GM12878 (cell line): ENCODE results near the gene ZNF101. TPM values are rescaled to one million over a fixed set of nuclear protein-coding genes. Genes with fewer than 3 reads are reported as not detected.

Experiments
- ATAC-seq: fragments of 200-7000 bp; cut with Tn5 transposase; 3 replicates; pipeline ENCODE4 v1.9.1; 2020; ENCODE audit warnings: mild to moderate bottlenecking, moderate library complexity
- Bru-seq: library from RNA; stranded (reverse); fragments of 400-500 nt; gene quantifications from one replicate; lab custom pipeline; 2021; lab: Mats Ljungman, UMichigan
- BruChase-seq, 2 experiments: library from RNA; stranded (reverse); fragments of 400-500 nt; gene quantifications; one replicate each; lab custom pipeline; 2021; lab: Mats Ljungman, UMichigan
- BruUV-seq: library from RNA; stranded (reverse); fragments of 400-500 nt; replicated peaks from 2 replicates; lab custom pipeline; 2021; lab: Mats Ljungman, UMichigan
- CTCF ChIA-PET: fragments of 300-600 bp; sonication (Branson Sonifier 250); formaldehyde crosslinking; extraction: SDS; loops from one replicate; lab custom pipeline; 2021; ENCODE audit warnings: inconsistent platforms; lab: Yijun Ruan, JAX
- POLR2A ChIA-PET: fragments of 350-600 bp; formaldehyde crosslinking; extraction: SDS; loops from one replicate; lab custom pipeline; 2021; ENCODE audit warnings: inconsistent platforms; lab: Charles Lee
- RAD21 ChIA-PET: fragments of 300-600 bp; sonication (Branson Sonifier 250); formaldehyde crosslinking; loops from one replicate; lab custom pipeline; 2023; ENCODE audit warnings: antibody characterized with exemption; ENCODE audit not compliant: unreplicated experiment; lab: Charles Lee
- SMC1A ChIA-PET: fragments of 300-600 bp; sonication (Branson Sonifier 250); formaldehyde crosslinking; loops from one replicate; lab custom pipeline; 2023; ENCODE audit not compliant: unreplicated experiment, uncharacterized antibody; lab: Charles Lee
- DNase-seq: peaks from one replicate; pipeline ENCODE4 v3.0.0-alpha.2; 2011; ENCODE audit warnings: low read depth, low spot score
- FAIRE-seq: peaks from 3 replicates; lab custom pipeline; 2011; peaks lifted over from hg19 to GRCh38; lab: Jason Lieb, UNC
- H2AFZ ChIP-seq: 2 replicates; pipeline ENCODE4 v1.6.0; 2011; ENCODE audit warnings: low read depth, low read length, control low read depth; ENCODE audit not compliant: control insufficient read depth
- H3K27ac ChIP-seq: 2 replicates; pipeline ENCODE4 v1.5.1; 2011; ENCODE audit warnings: control low read depth; ENCODE audit not compliant: control insufficient read depth, insufficient read depth
- H3K27me3 ChIP-seq, 2 experiments: replicated peaks in 1 of 2; 2 replicates each; pipeline versions ENCODE4 v1.6.0 to v1.6.1; 2011; ENCODE audit warnings: low read length in 1 of 2; ENCODE audit not compliant: control insufficient read depth in 2 of 2, insufficient read depth in 2 of 2
- H3K36me3 ChIP-seq, 2 experiments: 2 replicates each; pipeline ENCODE4 v1.5.1; 2011; ENCODE audit warnings: low read length in 1 of 2; ENCODE audit not compliant: control insufficient read depth in 2 of 2, insufficient read depth in 2 of 2
- H3K4me1 ChIP-seq: 2 replicates; pipeline ENCODE4 v1.6.1; 2011; ENCODE audit warnings: mild to moderate bottlenecking, low read length, moderate library complexity, mixed read lengths; ENCODE audit not compliant: control insufficient read depth, insufficient read depth
- H3K4me2 ChIP-seq: 2 replicates; pipeline ENCODE4 v1.6.0; 2011; ENCODE audit warnings: control low read depth; ENCODE audit not compliant: control insufficient read depth, insufficient read depth
- H3K4me3 ChIP-seq: fragments of 200-600 bp; sonication (generic); 2 replicates; pipeline ENCODE4 v1.5.1; 2016
- H3K79me2 ChIP-seq: 2 replicates; pipeline ENCODE4 v1.6.0; 2011; ENCODE audit warnings: low read length; ENCODE audit not compliant: control insufficient read depth, insufficient read depth
- H3K9ac ChIP-seq: 2 replicates; pipeline ENCODE4 v1.8.0; 2011; ENCODE audit warnings: low read length, control low read depth, mixed read lengths; ENCODE audit not compliant: control insufficient read depth, insufficient read depth
- H3K9me3 ChIP-seq: replicated peaks from 3 replicates; pipeline ENCODE4 v1.5.1; 2011; ENCODE audit warnings: mild to moderate bottlenecking, low read length; ENCODE audit not compliant: control insufficient read depth, insufficient read depth
- H4K20me1 ChIP-seq: 2 replicates; pipeline ENCODE4 v1.6.0; 2011; ENCODE audit not compliant: control insufficient read depth, insufficient read depth
- BRCA1 ChIP-seq: IDR thresholded peaks from 2 replicates; pipeline ENCODE4 v1.6.1; 2011; ENCODE audit warnings: low read depth, low read length, improper control_type of control experiment
- CHD1 ChIP-seq: IDR thresholded peaks from 2 replicates; pipeline ENCODE4 v1.6.1; 2012; ENCODE audit warnings: low read depth, low read length, improper control_type of control experiment
- E4F1 ChIP-seq: fragments of 450-650 bp; IDR thresholded peaks from 2 replicates; pipeline ENCODE4 v1.6.1; 2018; ENCODE audit warnings: borderline replicate concordance, mild to moderate bottlenecking; ENCODE audit not compliant: partially characterized antibody
- FOXM1 ChIP-seq: IDR thresholded peaks from 2 replicates; pipeline ENCODE4 v1.6.1; 2012; ENCODE audit warnings: low read depth, mild to moderate bottlenecking, inconsistent platforms, low read length, moderate library complexity
- HSF1 ChIP-seq: fragments of 150-350 bp; IDR thresholded peaks from 2 replicates; pipeline ENCODE4 v1.6.1; 2014; ENCODE audit warnings: mild to moderate bottlenecking, low read depth, low read length
- IRF3 ChIP-seq: fragments of 450-650 bp; IDR thresholded peaks from 2 replicates; pipeline ENCODE4 v1.6.1; 2014; ENCODE audit warnings: mild to moderate bottlenecking
- MEF2A ChIP-seq: IDR thresholded peaks from 2 replicates; pipeline ENCODE4 v1.6.1; 2011; ENCODE audit warnings: low read depth, mild to moderate bottlenecking, low read length, moderate library complexity; ENCODE audit not compliant: insufficient read depth
- POLR2AphosphoS2 ChIP-seq: IDR thresholded peaks from 2 replicates; pipeline ENCODE4 v1.6.1; 2011; ENCODE audit warnings: low read depth, mild to moderate bottlenecking, low read length, improper control_type of control experiment, moderate library complexity
- STAT3 ChIP-seq: IDR thresholded peaks from 2 replicates; pipeline ENCODE4 v1.6.1; 2011; ENCODE audit warnings: low read depth, low read length, improper control_type of control experiment
- ZNF207 ChIP-seq: fragments of 450-650 bp; IDR thresholded peaks from 2 replicates; pipeline ENCODE4 v1.6.1; 2014; ENCODE audit warnings: antibody characterized with exemption, mild to moderate bottlenecking, borderline replicate concordance
- WGBS: methylation state at CpG from one replicate; pipeline ENCODE4 v1.1.6; 2016; ENCODE audit warnings: low lambda C conversion rate; ENCODE audit not compliant: insufficient replicate concordance, insufficient coverage; ENCODE audit errors: missing lambda C conversion rate; 5-methylcytosine and 5-hydroxymethylcytosine counted together
- in situ Hi-C: fragments of 300-500 bp; cut with MboI; formaldehyde crosslinking; loops from 9 replicates; pipeline ENCODE4 v1.14.3; 2018; ENCODE audit warnings: mixed read lengths
- intact Hi-C: fragments of 100-400 bp; cut with micrococcal nuclease; formaldehyde crosslinking; loops from one replicate; pipeline ENCODE4 v1.14.2; 2022; ENCODE audit not compliant: unreplicated experiment
- long read RNA-seq, 2 experiments: library from polyadenylated mRNA; unstranded; transcript quantifications; one replicate each; pipeline ENCODE4 v2.0.0, GENCODE V29; 2019 to 2020
- polyA minus RNA-seq, 3 experiments: library from RNA; depleted of rRNA, polyadenylated mRNA; stranded (reverse); fragments of >200 nt; gene quantifications; 2 replicates each; pipeline ENCODE4 v1.2.3, GENCODE V29; 2011
- polyA plus RNA-seq, 11 experiments: library from polyadenylated mRNA; depleted of rRNA in 4 of 11; unstranded in 6 of 11; stranded (reverse) in 5 of 11; fragments of >200 nt; fragmentation: Nextera tagmentation in 4 of 11; fragmentation: Illumina TruSeq in 1 of 11; extraction: Ambion mirVana in 4 of 11; extraction: Trizol in 1 of 11; gene quantifications; 1 replicate in 1 of 11; 2 replicates in 10 of 11; pipeline versions ENCODE4 v1.2.1 to v1.2.3, GENCODE V29; 2011 to 2016; ENCODE audit warnings: inconsistent platforms in 2 of 11, missing spikeins in 2 of 11, low read depth in 1 of 11
- total RNA-seq, 4 experiments: library from RNA; depleted of rRNA in 3 of 4; stranded (reverse); fragments of >200 nt in 3 of 4; fragmentation: Illumina TruSeq in 1 of 4; extraction: Trizol in 1 of 4; gene quantifications; 2 replicates each; pipeline versions ENCODE4 v1.2.1 to v1.2.3, GENCODE V29; 2013 to 2021

Gene ZNF101
- total RNA-seq (2013; cell fraction: nucleolus; rRNA removed) = 29.0 and 31.2 TPM in 2 replicates
- total RNA-seq (2014; rRNA removed) = 16.9 and 20.9 TPM in 2 replicates
- total RNA-seq (2014; rRNA removed; fragmentation: Illumina TruSeq; extraction: Trizol) = 25.1 and 28.0 TPM in 2 replicates
- 22.2 and 22.8 TPM in 2 replicates for total RNA-seq (2021)
- 10.3 TPM for polyA plus RNA-seq (2011; ENCODE audit: low read depth)
- 40.5 and 71.0 TPM in 2 replicates for polyA plus RNA-seq (2011; rRNA removed)
- 15.3 and 15.6 TPM in 2 replicates for polyA plus RNA-seq (2011; cell fraction: cytosol; rRNA removed)
- polyA plus RNA-seq (2011; cell fraction: nucleus; rRNA removed) = 10.8 and 14.1 TPM in 2 replicates
- polyA plus RNA-seq (2012) = 12.2 and 15.0 TPM in 2 replicates
- 19.3 and 24.1 TPM in 2 replicates for polyA plus RNA-seq (2014; fragmentation: Illumina TruSeq; extraction: Trizol)
- 10 to 100 TPM; 20.4 to 21.3 TPM for polyA plus RNA-seq (2014; fragmentation: Nextera tagmentation; extraction: Ambion mirVana)
- polyA plus RNA-seq (2014; rRNA removed) = 15.2 and 15.9 TPM in 2 replicates
- polyA plus RNA-seq (2016; fragmentation: Nextera tagmentation; extraction: Ambion mirVana) = 10 to 100 TPM; 16.3 to 17.1 TPM
- polyA minus RNA-seq (2011; rRNA and poly(A)+ RNA removed) = 27.3 and 28.5 TPM in 2 replicates
- 7.6 and 8.9 TPM in 2 replicates for polyA minus RNA-seq (2011; cell fraction: cytosol; rRNA and poly(A)+ RNA removed)
- polyA minus RNA-seq (2011; cell fraction: nucleus; rRNA and poly(A)+ RNA removed) = 7.4 and 13.6 TPM in 2 replicates
- Bru-seq, nascent RNA = percentile 85 among the genes with signal in this experiment
- percentile 78 among the genes with signal in this experiment for BruChase-seq, experiment 1, labeled RNA remaining after a 6-hour chase
- percentile 80 among the genes with signal in this experiment for BruChase-seq, experiment 2, labeled RNA remaining after a 2-hour chase
- long read RNA-seq, experiment 1, full-length matches to known transcripts = 3 of 7 reads
- long read RNA-seq, experiment 1, partial matches to known transcripts = 0 of 7 reads
- long read RNA-seq, experiment 1, other reads (novel, unspliced or antisense) = 4 of 7 reads
- long read RNA-seq, experiment 2, full-length matches to known transcripts = 42 of 45 reads
- long read RNA-seq, experiment 2, partial matches to known transcripts = 0 of 45 reads
- long read RNA-seq, experiment 2, other reads (novel, unspliced or antisense) = 3 of 45 reads

- H3K4me1 ChIP-seq = peaks cover 8% of the 10 kb centered on the region
- ATAC-seq (peak; percentile 87), FAIRE-seq (peak; percentile 94), DNase-seq (peak; percentile 89)
- H3K9ac ChIP-seq = peak within 1 kb of the TSS; percentile 99
- no TSS peak for BruUV-seq
- H3K4me2 ChIP-seq = peak within 1 kb of the TSS; percentile 53
- H3K27me3 ChIP-seq = no peaks in the 10 kb centered on the region
- peak within 1 kb of the TSS; percentile 91 for H3K4me3 ChIP-seq
- no peaks in the 10 kb centered on the region for H4K20me1 ChIP-seq
- ChIA-PET CTCF (no interaction called here), SMC1A (interaction anchor here (0.7 to 1.8 kb wide), 3 partner anchors 61 to 232 kb away, joined by 3 to 9 read pairs (median 3); partner anchors contain the start of gene ZNF93), RAD21 (interaction anchor here (0.7 to 1.3 kb wide), 8 partner anchors 45 to 599 kb away, joined by 3 to 6 read pairs (median 4); partner anchors contain the start of genes ZNF14 and ZNF506), POLR2A (interaction anchor here (0.5 to 2.3 kb wide), 8 partner anchors 64 to 485 kb away, joined by 3 to 9 read pairs (median 4); partner anchors contain the start of genes ZNF14, ZNF506 and ZNF93)
- in situ Hi-C loops (loop anchor here (5.0 to 10.0 kb wide), 2 partner anchors 109 to 1356 kb away; partner anchors contain the start of gene ZNF430), intact Hi-C loops (loop anchor here (2.0 to 10.0 kb wide), 3 partner anchors 64 to 236 kb away; partner anchors contain the start of genes ZNF14 and ZNF93)
- H3K79me2 ChIP-seq = peaks cover 34% of the 10 kb centered on the region
- peaks cover 0 to 14% of the 10 kb centered on the region in 2 experiments; a peak in 2 of 4 replicates for H3K36me3 ChIP-seq
- peak within 1 kb of the TSS; percentile 91 for H2AFZ ChIP-seq
- H3K27ac ChIP-seq = peak within 1 kb of the TSS; percentile 98
- WGBS = under 1% methylated on average over 36 of the region's 36 CpGs
- peaks cover 12% of the 10 kb centered on the region; the same call in 2 of the 3 replicates for H3K9me3 ChIP-seq
- peak; percentile 70; the same call in 1 of the 2 replicates for TF ChIP-seq CHD1
- peak; percentile 84 for TF ChIP-seq IRF3
- TF ChIP-seq POLR2AphosphoS2 = no peak
- TF ChIP-seq FOXM1 = peak; percentile 34; the same call in 1 of the 2 replicates
- TF ChIP-seq HSF1 = no peak
- no peak for TF ChIP-seq ZNF207
- 0 out of 2 replicates have a peak, but pooled peaks have one; percentile 26 for TF ChIP-seq MEF2A
- no peak for TF ChIP-seq STAT3
- peak; percentile 70 for TF ChIP-seq E4F1
- no peak for TF ChIP-seq BRCA1
Observed at GRCh38 chr19:19668230-19669012, at the start of gene ZNF101. Gene ZNF101, plus strand, starts transcription at chr19:19668839. Its CDS starts 125 bp downstream, at chr19:19668964.
